Nephron progenitor cell (in vitro differentiated cells): ENCODE measurements around the gene RGS6.

Source experiments
- DNase-seq: peaks from one replicate; pipeline ENCODE4 v3.0.0; 2021
- H3K27ac Mint-ChIP-seq: 2 replicates; pipeline ENCODE4 v1.8.0; 2021; ENCODE audit warnings: mild to moderate bottlenecking, moderate library complexity, mixed read lengths
- H3K27me3 Mint-ChIP-seq: 2 replicates; pipeline ENCODE4 v1.8.0; 2021; ENCODE audit warnings: mild to moderate bottlenecking, low read depth, mixed read lengths; ENCODE audit not compliant: poor library complexity
- H3K36me3 Mint-ChIP-seq: 2 replicates; pipeline ENCODE4 v1.8.0; 2021; ENCODE audit warnings: low read depth, mixed read lengths
- H3K4me1 Mint-ChIP-seq: 2 replicates; pipeline ENCODE4 v1.8.0; 2021; ENCODE audit warnings: mixed read lengths
- H3K4me3 Mint-ChIP-seq: 2 replicates; pipeline ENCODE4 v1.8.0; 2021; ENCODE audit warnings: mild to moderate bottlenecking, moderate library complexity, mixed read lengths
- H3K9me3 Mint-ChIP-seq: 2 replicates; pipeline ENCODE4 v1.8.0; 2021; ENCODE audit warnings: mild to moderate bottlenecking, moderate library complexity, mixed read lengths
- CTCF ChIP-seq: fragments of 200-600 bp; sonication (generic); IDR thresholded peaks from 2 replicates; pipeline ENCODE4 v1.5.0; 2021; ENCODE audit warnings: antibody characterized with exemption

The RGS6 gene

GRCh38 chr14:72314808-72315435, 382.7 kb downstream of the RGS6 start:
- Mint-ChIP-seq H3K27me3 (no peaks in the 10 kb centered on the region), H3K9me3 (peaks cover 6% of the 10 kb centered on the region), H3K4me3 (no peak overlapping the region), H3K27ac (no peak overlapping the region), H3K4me1 (peaks cover 24% of the 10 kb centered on the region), H3K36me3 (no peaks in the 10 kb centered on the region)
- no peak for TF ChIP-seq CTCF
- no peak for DNase-seq

GRCh38 chr14:72315714-72316113, 383.5 kb downstream of the RGS6 start:
- TF ChIP-seq CTCF = no peak
- Mint-ChIP-seq H3K4me1 (peaks cover 16% of the 10 kb centered on the region), H3K27me3 (no peaks in the 10 kb centered on the region), H3K36me3 (no peaks in the 10 kb centered on the region), H3K27ac (no peak overlapping the region), H3K4me3 (no peak overlapping the region), H3K9me3 (peaks cover 8% of the 10 kb centered on the region)
- no peak for DNase-seq

- Mint-ChIP-seq H3K4me1 (no peaks in the 10 kb centered on the region), H3K27me3 (no peaks in the 10 kb centered on the region), H3K36me3 (no peaks in the 10 kb centered on the region), H3K4me3 (no peak overlapping the region), H3K27ac (no peak overlapping the region), H3K9me3 (peaks cover 8% of the 10 kb centered on the region)
- no peak for DNase-seq
- TF ChIP-seq CTCF = no peak
These were observed 386.4 kb downstream of the RGS6 start for GRCh38 chr14:72318648-72319047.

GRCh38 chr14:72332046-72332445, 399.8 kb downstream of the RGS6 start:
- no peak for DNase-seq
- H3K27ac Mint-ChIP-seq = no peak overlapping the region
- peaks cover 2% of the 10 kb centered on the region for H3K9me3 Mint-ChIP-seq
- H3K27me3 Mint-ChIP-seq = peaks cover 8% of the 10 kb centered on the region
- no peak for TF ChIP-seq CTCF
- H3K4me1 Mint-ChIP-seq = peaks cover 19% of the 10 kb centered on the region
- H3K4me3 Mint-ChIP-seq = no peak overlapping the region
- no peaks in the 10 kb centered on the region for H3K36me3 Mint-ChIP-seq

GRCh38 chr14:72332871-72333270, 400.6 kb downstream of the RGS6 start:
- no peak for TF ChIP-seq CTCF
- Mint-ChIP-seq H3K27ac (no peak overlapping the region), H3K4me3 (no peak overlapping the region), H3K4me1 (peaks cover 19% of the 10 kb centered on the region), H3K36me3 (no peaks in the 10 kb centered on the region), H3K27me3 (peaks cover 5% of the 10 kb centered on the region), H3K9me3 (peaks cover under 1% of the 10 kb centered on the region)
- DNase-seq = no peak

- peaks cover 19% of the 10 kb centered on the region for H3K4me1 Mint-ChIP-seq
- no peak overlapping the region for H3K4me3 Mint-ChIP-seq
- no peaks in the 10 kb centered on the region for H3K36me3 Mint-ChIP-seq
- TF ChIP-seq CTCF = no peak
- no peak overlapping the region for H3K27ac Mint-ChIP-seq
- peaks cover 8% of the 10 kb centered on the region for H3K27me3 Mint-ChIP-seq
- H3K9me3 Mint-ChIP-seq = peaks cover 6% of the 10 kb centered on the region
- no peak for DNase-seq
These were observed 401.1 kb downstream of the RGS6 start for GRCh38 chr14:72333357-72333756.
